Small intestine (tissue), 7 donors: ENCODE measurements around the gene HLA-DQA2. TPM values are rescaled to one million over a fixed set of nuclear protein-coding genes. Genes with fewer than 3 reads are reported as not detected.
"Not testable (repeated sequence)": the region's sequence is repeated elsewhere in the genome, so short reads cannot be mapped to it uniquely, and the experiment has no call there.

Source experiments
- DNase-seq, 2 donors: peaks; one replicate each; pipeline versions ENCODE4 v3.0.0 to v3.0.0-alpha.2; 2013
- FAIRE-seq: peaks from 2 replicates; lab custom pipeline; 2012; peaks lifted over from hg19 to GRCh38; lab: Jason Lieb, UNC
- H3K27ac ChIP-seq, 3 donors: one replicate each; pipeline ENCODE4 v1.5.1; 2013; ENCODE audit warnings: low read length in 2 of 3, mild to moderate bottlenecking in 2 of 3, control low read depth in 1 of 3, inconsistent platforms in 1 of 3, low read depth in 1 of 3, moderate library complexity in 1 of 3
- H3K27me3 ChIP-seq, 3 donors: one replicate each; pipeline ENCODE4 v1.6.1; 2013; ENCODE audit warnings: low read length in 3 of 3, inconsistent platforms in 1 of 3; ENCODE audit not compliant: control insufficient read depth in 3 of 3, insufficient read depth in 3 of 3
- H3K36me3 ChIP-seq, 3 donors: one replicate each; pipeline ENCODE4 v1.6.1; 2013; ENCODE audit warnings: low read length in 3 of 3, inconsistent platforms in 1 of 3, low read depth in 1 of 3, mild to moderate bottlenecking in 1 of 3, moderate library complexity in 1 of 3; ENCODE audit not compliant: control insufficient read depth in 3 of 3, insufficient read depth in 2 of 3
- H3K4me1 ChIP-seq, 3 donors: one replicate each; pipeline ENCODE4 v1.6.1; 2013; ENCODE audit warnings: low read length in 2 of 3, inconsistent platforms in 1 of 3, low read depth in 1 of 3, mild to moderate bottlenecking in 1 of 3, moderate library complexity in 1 of 3; ENCODE audit not compliant: control insufficient read depth in 3 of 3, insufficient read depth in 2 of 3
- H3K4me3 ChIP-seq, 3 donors: one replicate each; pipeline ENCODE4 v1.5.1; 2013; ENCODE audit warnings: low read length in 3 of 3, control low read depth in 1 of 3, inconsistent platforms in 1 of 3, low read depth in 1 of 3, mild to moderate bottlenecking in 1 of 3, moderate library complexity in 1 of 3
- H3K9me3 ChIP-seq, 2 donors: one replicate each; pipeline ENCODE4 v1.6.1; 2013; ENCODE audit warnings: low read depth in 1 of 2, low read length in 1 of 2; ENCODE audit not compliant: control insufficient read depth in 2 of 2, insufficient read depth in 1 of 2
- WGBS, 3 donors: extraction: QIAGEN DNeasy Blood & Tissue Kit; methylation state at CpG; one replicate each; pipeline ENCODE4 v1.1.7; 2013; 5-methylcytosine and 5-hydroxymethylcytosine counted together
- polyA plus RNA-seq, 4 donors: library from polyadenylated mRNA; stranded (reverse) in 3 of 4; unstranded in 1 of 4; fragments of 200-250 nt in 3 of 4; fragments of 120-200 nt in 1 of 4; gene quantifications; one replicate each; pipeline versions ENCODE4 v1.2.1 to v1.2.3, GENCODE V29; 2013
- donor health status: healthy with polysubstance abuse.
- donor health status: control.
- donor health status: control.
- donor health status: Bipolar disorder and iron deficiency.
- donor health status: healthy.

Gene HLA-DQA2
- polyA plus RNA-seq, 4 donors: 0.09 to 2.0 TPM; not detected in 2

GRCh38 chr6:32761548-32761947 is 20.4 kb downstream of the HLA-DQA2 start:
- WGBS, 3 donors: 65 to 77% (median 69%) methylated on average over 39 to 40 of the region's 40 CpGs
- no peak for FAIRE-seq
- Histone ChIP-seq H3K4me1 (no peaks in the 10 kb centered on the region), H3K9me3 (no peaks in the 10 kb centered on the region), H3K4me3 (no peak overlapping the region), H3K27ac (no peak overlapping the region), H3K36me3 (no peaks in the 10 kb centered on the region), H3K27me3 (peaks cover 2 to 32% (median 7%) of the 10 kb centered on the region in 3 donors)
- DNase-seq: no peak

- FAIRE-seq (no peak), DNase-seq (no peak)
- 52 to 69% (median 63%) methylated on average over 4 of the region's 4 CpGs for WGBS, 3 donors
- Histone ChIP-seq H3K9me3 (no peaks in the 10 kb centered on the region), H3K36me3 (no peaks in the 10 kb centered on the region), H3K27ac (no peak within 1 kb of the TSS), H3K27me3 (peaks cover 2 to 27% (median 7%) of the 10 kb centered on the region in 3 donors), H3K4me1 (no peaks in the 10 kb centered on the region), H3K4me3 (no peak within 1 kb of the TSS)
Observed at GRCh38 chr6:32763421-32763820, 22.2 kb downstream of the HLA-DQA2 start, which contains the start of gene HLA-DQB2. TSS of gene HLA-DQB2 (minus strand) at chr6:32763532. CDS start at chr6:32763470, 62 bp downstream.

GRCh38 chr6:32764048-32764447 is 22.9 kb downstream of the HLA-DQA2 start:
- no peaks in the 10 kb centered on the region for H3K4me1 ChIP-seq
- 19 to 26% (median 20%) methylated on average over 1 of the region's 1 CpG for WGBS, 3 donors
- H3K9me3 ChIP-seq: no peaks in the 10 kb centered on the region
- no peaks in the 10 kb centered on the region for H3K36me3 ChIP-seq
- DNase-seq: no peak
- no peak for FAIRE-seq
- H3K27ac ChIP-seq: no peak overlapping the region
- H3K27me3 ChIP-seq: peaks cover 2 to 23% (median 7%) of the 10 kb centered on the region in 3 donors
- H3K4me3 ChIP-seq: no peak overlapping the region

- Histone ChIP-seq H3K4me3 (no peak overlapping the region), H3K27ac (no peak overlapping the region), H3K9me3 (peaks cover 0 to 8% of the 10 kb centered on the region in 2 donors), H3K4me1 (peaks cover 0 to 4% (median 0%) of the 10 kb centered on the region in 3 donors), H3K27me3 (peaks cover 0 to 2% (median 0%) of the 10 kb centered on the region in 3 donors), H3K36me3 (no peaks in the 10 kb centered on the region)
- WGBS, 3 donors: 31 to 61% (median 38%) methylated on average over 1 of the region's 1 CpG
- FAIRE-seq: no peak
- DNase-seq: no peak
Observed at GRCh38 chr6:32772656-32773055, 31.5 kb downstream of the HLA-DQA2 start.

- Histone ChIP-seq H3K4me1 (peaks cover 0 to 8% (median 0%) of the 10 kb centered on the region in 3 donors), H3K9me3 (peaks cover 0 to 8% of the 10 kb centered on the region in 2 donors), H3K36me3 (no peaks in the 10 kb centered on the region), H3K4me3 (no peak overlapping the region), H3K27ac (no peak overlapping the region), H3K27me3 (peaks cover 0 to 1% (median 0%) of the 10 kb centered on the region in 3 donors)
- FAIRE-seq (no peak), DNase-seq (no peak)
- WGBS, 3 donors: 22 to 59% (median 40%) methylated on average over 1 of the region's 1 CpG
Observed at GRCh38 chr6:32774426-32774825, 33.2 kb downstream of the HLA-DQA2 start.

GRCh38 chr6:32775071-32775470 is 33.9 kb downstream of the HLA-DQA2 start:
- peak overlapping the region in 1 of 3 donors; percentile 37 for H3K27ac ChIP-seq
- WGBS, 3 donors: 5 to 17% (median 10%) methylated on average over 1 of the region's 1 CpG
- DNase-seq (peak; percentile 45 to 70), FAIRE-seq (no peak)
- peaks cover 0 to 8% of the 10 kb centered on the region in 2 donors for H3K9me3 ChIP-seq
- no peak overlapping the region for H3K4me3 ChIP-seq
- H3K36me3 ChIP-seq: no peaks in the 10 kb centered on the region
- peaks cover 0 to 8% (median 0%) of the 10 kb centered on the region in 3 donors for H3K4me1 ChIP-seq
- H3K27me3 ChIP-seq: no peaks in the 10 kb centered on the region

GRCh38 chr6:32779036-32779435 is 37.8 kb downstream of the HLA-DQA2 start:
- H3K27me3 ChIP-seq: no peaks in the 10 kb centered on the region
- no peak overlapping the region for H3K27ac ChIP-seq
- DNase-seq (no peak), FAIRE-seq (no peak)
- H3K4me3 ChIP-seq: no peak overlapping the region
- H3K9me3 ChIP-seq: peaks cover 0 to 8% of the 10 kb centered on the region in 2 donors
- no peaks in the 10 kb centered on the region for H3K36me3 ChIP-seq
- H3K4me1 ChIP-seq: peaks cover 0 to 6% (median 0%) of the 10 kb centered on the region in 3 donors

GRCh38 chr6:32782923-32783322 is 41.7 kb downstream of the HLA-DQA2 start:
- H3K4me3 ChIP-seq, H3K4me1 ChIP-seq, DNase-seq, FAIRE-seq, H3K27ac ChIP-seq, H3K9me3 ChIP-seq, H3K27me3 ChIP-seq, H3K36me3 ChIP-seq: not testable (repeated sequence)
